SK-N-SH (cell line): ENCODE results near the gene ITCH. TPM values are rescaled to one million over a fixed set of nuclear protein-coding genes. Genes with fewer than 3 reads are reported as not detected.
"Not testable (repeated sequence)": the region's sequence is repeated elsewhere in the genome, so short reads cannot be mapped to it uniquely, and the experiment has no call there.

ENCODE experiments used
- CTCF ChIA-PET: fragments of 300-600, 350-600 bp; formaldehyde crosslinking; extraction: SDS; loops from one replicate; lab custom pipeline; 2021; lab: Yijun Ruan, JAX
- POLR2A ChIA-PET: fragments of 350-600 bp; sonication (Branson Sonifier 250); formaldehyde crosslinking; extraction: SDS; loops from one replicate; lab custom pipeline; 2020; ENCODE audit warnings: antibody characterized with exemption, inconsistent platforms; lab: Yijun Ruan, JAX
- DNase-seq: peaks from one replicate; pipeline ENCODE4 v3.0.0; 2012
- H2AFZ ChIP-seq: fragments of 200-600 bp; sonication (generic); 2 replicates; pipeline ENCODE4 v1.8.1; 2016; ENCODE audit warnings: antibody characterized with exemption, mild to moderate bottlenecking, low read depth
- H3F3A ChIP-seq: fragments of 200-600 bp; sonication (generic); replicated peaks from 2 replicates; pipeline ENCODE3; 2016; ENCODE audit warnings: antibody characterized with exemption, mild to moderate bottlenecking; ENCODE audit not compliant: insufficient read depth
- H3K27ac ChIP-seq, 2 experiments: fragments of 200-500 bp in 1 of 2; fragments of 200-600 bp in 1 of 2; sonication (Bioruptor generic) in 1 of 2; sonication (generic), shearing (Covaris generic) in 1 of 2; 2 replicates each; pipeline versions ENCODE4 v1.5.1 to v1.6.1; 2014 to 2016; ENCODE audit warnings: low read depth in 2 of 2, inconsistent platforms in 1 of 2, low read length in 1 of 2, mild to moderate bottlenecking in 1 of 2, mixed read lengths in 1 of 2
- H3K27me3 ChIP-seq: fragments of 200-600 bp; sonication (generic), shearing (Covaris generic); 2 replicates; pipeline ENCODE4 v1.6.1; 2016; ENCODE audit warnings: mixed run types; ENCODE audit not compliant: insufficient read depth
- H3K36me3 ChIP-seq, 2 experiments: fragments of 200-500 bp in 1 of 2; fragments of 200-600 bp in 1 of 2; sonication (Bioruptor generic) in 1 of 2; sonication (generic) in 1 of 2; replicated peaks in 1 of 2; 2 replicates each; pipeline versions ENCODE3 to v1.5.1; 2014 to 2016; ENCODE audit warnings: low read length in 1 of 2, mild to moderate bottlenecking in 1 of 2; ENCODE audit not compliant: insufficient read depth in 2 of 2, control insufficient read depth in 1 of 2
- H3K4me1 ChIP-seq, 2 experiments: fragments of 200-500 bp in 1 of 2; fragments of 200-600 bp in 1 of 2; sonication (Bioruptor generic) in 1 of 2; sonication (generic), shearing (Covaris generic) in 1 of 2; 2 replicates each; pipeline versions ENCODE4 v1.5.1 to v1.6.1; 2014 to 2016; ENCODE audit warnings: low read depth in 1 of 2, low read length in 1 of 2, mixed run types in 1 of 2; ENCODE audit not compliant: insufficient read depth in 2 of 2, control insufficient read depth in 1 of 2
- H3K4me2 ChIP-seq: fragments of 200-600 bp; sonication (generic), shearing (Covaris generic); 2 replicates; pipeline ENCODE4 v1.6.1; 2017; ENCODE audit warnings: mixed run types
- H3K4me3 ChIP-seq, 2 experiments: fragments of 200-500 bp in 1 of 2; fragments of 200-600 bp in 1 of 2; sonication (Bioruptor generic) in 1 of 2; sonication (generic), shearing (Covaris generic) in 1 of 2; 2 replicates each; pipeline versions ENCODE4 v1.5.1 to v1.8.1; 2014 to 2016; ENCODE audit warnings: low read depth in 2 of 2, inconsistent platforms in 1 of 2, low read length in 1 of 2, mild to moderate bottlenecking in 1 of 2, mixed read lengths in 1 of 2, moderate library complexity in 1 of 2
- H3K79me2 ChIP-seq: fragments of 200-600 bp; sonication (generic); 2 replicates; pipeline ENCODE4 v1.8.1; 2017; ENCODE audit warnings: mild to moderate bottlenecking; ENCODE audit not compliant: insufficient read depth
- H3K9ac ChIP-seq: fragments of 200-600 bp; sonication (generic); 2 replicates; pipeline ENCODE4 v1.6.1; 2017; ENCODE audit warnings: mixed run types
- H3K9me2 ChIP-seq: fragments of 200-600 bp; sonication (generic); 2 replicates; pipeline ENCODE4 v1.6.1; 2017; ENCODE audit warnings: mixed run types
- H3K9me3 ChIP-seq: fragments of 200-600 bp; sonication (generic); 2 replicates; pipeline ENCODE4 v1.6.1; 2017; ENCODE audit warnings: mixed run types, mild to moderate bottlenecking, moderate library complexity
- H4K20me1 ChIP-seq: fragments of 200-600 bp; sonication (generic); 2 replicates; pipeline ENCODE4 v1.6.1; 2017; ENCODE audit warnings: mild to moderate bottlenecking, mixed run types; ENCODE audit not compliant: insufficient read depth
- ELF1 ChIP-seq: IDR thresholded peaks from 2 replicates; pipeline ENCODE4 v1.4.0; 2012
- GABPA ChIP-seq: IDR thresholded peaks from 2 replicates; pipeline ENCODE4 v1.4.0; 2012; ENCODE audit warnings: low read depth, mild to moderate bottlenecking
- IRF3 ChIP-seq: fragments of 150-350 bp; IDR thresholded peaks from 2 replicates; pipeline ENCODE4 v1.6.1; 2016; ENCODE audit warnings: mild to moderate bottlenecking, low read depth, low read length
- PBX3 ChIP-seq: IDR thresholded peaks from 2 replicates; pipeline ENCODE4; 2012
- RAD21 ChIP-seq: IDR thresholded peaks from 2 replicates; pipeline ENCODE4 v1.6.1; 2012; ENCODE audit warnings: mild to moderate bottlenecking, low read length
- REST ChIP-seq: IDR thresholded peaks from 2 replicates; pipeline ENCODE4 v1.6.1; 2012; ENCODE audit warnings: mild to moderate bottlenecking, low read depth, low read length, moderate library complexity
- RFX5 ChIP-seq: IDR thresholded peaks from 2 replicates; pipeline ENCODE4 v1.6.1; 2012; ENCODE audit warnings: mild to moderate bottlenecking, improper control_type of control experiment, low read length
- RXRA ChIP-seq: IDR thresholded peaks from 2 replicates; pipeline ENCODE4 v1.4.0; 2012; ENCODE audit warnings: low read depth, mild to moderate bottlenecking, borderline replicate concordance
- TAF1 ChIP-seq: IDR thresholded peaks from 2 replicates; pipeline ENCODE4 v1.6.1; 2012; ENCODE audit warnings: low read depth, mild to moderate bottlenecking, low read length, moderate library complexity, borderline replicate concordance
- USF1 ChIP-seq: IDR thresholded peaks from 2 replicates; pipeline ENCODE4 v1.4.0; 2012; ENCODE audit warnings: low read depth, borderline replicate concordance
- ZBTB33 ChIP-seq: IDR thresholded peaks from 2 replicates; pipeline ENCODE4 v1.4.0; 2012; ENCODE audit warnings: low read depth, borderline replicate concordance
- WGBS: methylation state at CpG from one replicate; pipeline ENCODE4 v1.1.6; 2017; ENCODE audit warnings: low lambda C conversion rate; 5-methylcytosine and 5-hydroxymethylcytosine counted together
- polyA plus RNA-seq, 3 experiments: library from polyadenylated mRNA; depleted of rRNA; stranded (reverse); fragments of >200 nt; gene quantifications; 2 replicates each; pipeline ENCODE4 v1.2.3, GENCODE V29; 2012

Gene ITCH
- polyA plus RNA-seq, 1 of the 3 experiments (the other 2 are of a cell fraction), result 3.8 TPM

- no peaks in the 10 kb centered on the region for H3K79me2 ChIP-seq
- no peaks in the 10 kb centered on the region for H3F3A ChIP-seq
- POLR2A ChIA-PET, result no interaction called here
- no peaks in the 10 kb centered on the region for H3K36me3 ChIP-seq
- no peak overlapping the region for H3K9ac ChIP-seq
- no peaks in the 10 kb centered on the region for H3K27me3 ChIP-seq
- DNase-seq, result no peak
- no peak overlapping the region for H3K27ac ChIP-seq
- H3K9me3 ChIP-seq, result no peaks in the 10 kb centered on the region
- H3K4me3 ChIP-seq, result no peak overlapping the region
- no peaks in the 10 kb centered on the region for H4K20me1 ChIP-seq
- H3K4me1 ChIP-seq, result no peaks in the 10 kb centered on the region
- no peak overlapping the region for H2AFZ ChIP-seq
- no peak overlapping the region for H3K4me2 ChIP-seq
- 55% methylated on average over 2 of the region's 2 CpGs for WGBS
- no peak for TF ChIP-seq RFX5
- no peak for TF ChIP-seq ZBTB33
- TF ChIP-seq USF1, result no peak
- TF ChIP-seq GABPA, result no peak
- no peak for TF ChIP-seq RAD21
- TF ChIP-seq PBX3, result no peak
- no peak for TF ChIP-seq TAF1
- no peak for TF ChIP-seq IRF3
- no peak for TF ChIP-seq RXRA
- no peak for TF ChIP-seq REST
- TF ChIP-seq ELF1, result no peak
- H3K9me2 ChIP-seq, result no peaks in the 10 kb centered on the region
- CTCF ChIA-PET, result interaction anchor here (3.8 kb wide), 1 partner anchor 12 kb away, joined by 28 read pairs; no protein-coding TSS in a partner anchor
Observed at GRCh38 chr20:34324541-34324940, 38.5 kb upstream of the ITCH start.

- DNase-seq, H3K4me2 ChIP-seq, POLR2A ChIA-PET, H3K4me3 ChIP-seq, H3K79me2 ChIP-seq, H3K27me3 ChIP-seq, H4K20me1 ChIP-seq, H3K4me1 ChIP-seq, H3K9ac ChIP-seq, H2AFZ ChIP-seq, H3K9me2 ChIP-seq, H3F3A ChIP-seq, H3K36me3 ChIP-seq, H3K9me3 ChIP-seq, H3K27ac ChIP-seq: not testable (repeated sequence)
- 85% methylated on average over 4 of the region's 4 CpGs for WGBS
- CTCF ChIA-PET, result interaction anchor here (1.8 kb wide), 1 partner anchor 15 kb away, joined by 4 read pairs; no protein-coding TSS in a partner anchor
Observed at GRCh38 chr20:34328207-34328606, 34.9 kb upstream of the ITCH start.
